GM18520 (cell line): ENCODE measurements around the gene RHEX.
A peak's percentile ranks its signal among the peaks of the same experiment; 100 is the strongest.

Experiments
- ATAC-seq: cut with Tn5 transposase; IDR thresholded peaks from one replicate; pipeline ENCODE4 v1.9.1; 2021; ENCODE audit not compliant: unreplicated experiment

Gene RHEX

GRCh38 chr1:206083750-206084149 is 30.8 kb downstream of the RHEX start:
- ATAC-seq, result no peak

DNA sequence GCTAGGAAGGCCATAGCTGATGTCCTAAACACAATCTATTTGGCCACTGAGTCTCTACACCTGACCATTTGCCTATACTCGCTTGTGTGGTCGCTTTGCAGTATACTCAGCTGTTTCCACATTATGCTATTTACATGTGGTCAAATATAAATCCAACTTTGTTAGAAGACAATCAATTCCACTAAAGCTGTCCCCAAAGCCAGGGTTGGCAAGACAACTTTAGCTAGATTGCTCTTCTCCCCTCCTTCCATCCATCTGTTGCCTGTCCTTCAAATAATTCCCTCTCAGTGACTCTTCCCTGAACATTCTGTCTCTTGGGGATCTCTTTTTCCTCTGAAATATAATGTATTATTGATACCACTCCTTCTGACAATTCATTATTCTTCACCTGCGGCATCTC is 34.1 kb downstream of the RHEX start:
- ATAC-seq, result no peak

DNA sequence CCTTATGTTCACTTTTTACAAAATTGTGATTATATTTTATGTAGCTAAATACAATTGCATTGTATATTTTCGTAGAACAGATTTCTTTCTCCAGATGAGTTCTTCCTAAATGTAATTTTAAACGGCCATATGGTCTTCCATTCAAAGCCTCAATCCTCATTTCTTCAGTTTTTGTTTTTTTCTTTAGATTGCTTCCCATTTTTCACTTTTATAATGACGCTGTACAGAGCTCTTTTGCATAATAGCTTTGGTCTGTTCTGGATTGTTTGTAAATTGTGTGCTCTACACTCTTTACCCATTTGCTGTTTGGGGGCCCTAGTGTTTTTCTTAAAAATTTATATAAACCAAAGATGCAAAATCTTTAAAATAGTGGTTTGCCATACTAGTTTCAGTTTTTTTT is 36.4 kb downstream of the RHEX start:
- no peak for ATAC-seq

GRCh38 chr1:206094024-206094423 is 41.1 kb downstream of the RHEX start:
- no peak for ATAC-seq

- ATAC-seq, result no peak
Observed at GRCh38 chr1:206097381-206097780, 44.4 kb downstream of the RHEX start.

- no peak for ATAC-seq
Observed at GRCh38 chr1:206098242-206098919, 45.4 kb downstream of the RHEX start.

DNA sequence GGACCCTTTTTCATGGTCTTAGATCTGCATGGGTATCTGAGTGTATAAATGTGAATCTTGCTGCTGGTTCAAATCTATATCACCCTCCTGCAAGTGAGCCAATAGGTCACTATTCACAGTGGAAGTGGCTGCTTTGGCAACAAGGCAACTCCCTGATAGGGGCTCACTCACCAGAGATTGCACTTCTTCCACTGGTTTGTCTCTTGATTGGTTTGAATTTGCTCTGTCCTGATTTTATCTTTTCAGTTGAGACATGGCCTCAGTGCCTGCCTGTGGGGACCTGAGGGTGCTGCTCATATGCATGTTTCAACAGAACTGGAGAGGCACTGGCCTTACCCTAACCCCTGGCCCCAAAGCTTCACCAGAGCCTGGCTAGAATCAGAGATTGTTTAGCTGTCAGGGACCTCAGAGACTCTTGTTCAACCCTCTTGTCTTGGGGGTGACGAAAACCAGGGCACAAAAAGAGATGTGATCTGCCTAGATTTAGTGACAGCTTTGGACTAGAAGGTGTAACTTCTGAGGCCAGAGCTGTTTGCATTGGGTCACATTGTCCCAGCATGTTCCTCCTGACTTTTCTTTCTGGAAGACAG is 47.3 kb downstream of the RHEX start:
- no peak for ATAC-seq

DNA sequence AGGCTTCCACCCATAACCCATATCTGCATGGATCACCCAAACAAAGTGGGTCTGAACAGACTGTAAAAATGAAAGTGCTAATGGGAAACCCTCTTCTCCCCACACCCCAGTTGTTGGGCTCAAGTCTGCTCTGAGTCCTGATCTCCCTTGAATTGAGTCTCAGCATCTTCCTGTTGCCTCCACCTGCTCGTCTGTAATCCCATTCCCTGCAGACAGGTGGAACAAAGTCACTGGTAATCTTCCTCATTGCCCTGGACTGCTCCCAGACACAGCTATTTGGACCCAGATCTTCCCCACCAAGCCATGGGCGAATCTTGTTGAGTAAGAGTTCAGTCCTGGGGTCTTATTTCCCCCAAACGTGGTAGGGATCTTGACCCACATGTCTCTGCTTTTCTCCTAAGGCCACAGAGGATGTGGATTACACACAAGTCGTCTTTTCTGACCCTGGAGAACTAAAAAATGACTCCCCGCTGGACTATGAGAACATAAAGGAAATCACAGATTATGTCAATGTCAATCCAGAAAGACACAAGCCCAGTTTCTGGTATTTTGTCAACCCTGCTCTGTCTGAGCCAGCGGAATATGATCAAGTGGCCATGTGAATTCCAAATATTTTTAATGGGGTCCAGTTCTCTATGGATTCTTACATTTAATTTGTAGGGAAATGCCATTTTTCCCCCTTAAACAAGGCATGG is 48.5 kb downstream of the RHEX start:
- no peak for ATAC-seq

GRCh38 chr1:206102292-206102936 is 49.4 kb downstream of the RHEX start:
- no peak for ATAC-seq

DNA sequence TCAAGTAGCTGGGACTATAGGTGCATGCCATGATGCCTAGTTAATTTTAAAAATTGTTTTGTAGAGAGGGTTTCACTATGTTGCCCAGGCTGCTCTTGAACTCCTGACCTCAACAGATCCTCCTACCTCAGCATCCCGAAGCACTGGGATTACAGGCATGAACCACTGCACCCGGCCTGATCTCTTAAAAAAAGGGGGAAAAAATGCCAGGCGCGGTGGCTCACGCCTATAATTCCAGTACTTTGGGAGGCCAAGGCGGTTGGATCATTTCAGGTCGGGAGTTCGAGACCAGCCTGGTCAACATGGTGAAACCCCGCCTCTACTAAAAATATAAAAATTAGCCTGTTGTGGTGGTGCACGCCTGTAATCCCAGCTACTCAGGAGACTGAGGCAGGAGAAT is 51.0 kb downstream of the RHEX start:
- ATAC-seq, result no peak

- ATAC-seq, result no peak
Observed at GRCh38 chr1:206105464-206105995, 52.6 kb downstream of the RHEX start.

DNA sequence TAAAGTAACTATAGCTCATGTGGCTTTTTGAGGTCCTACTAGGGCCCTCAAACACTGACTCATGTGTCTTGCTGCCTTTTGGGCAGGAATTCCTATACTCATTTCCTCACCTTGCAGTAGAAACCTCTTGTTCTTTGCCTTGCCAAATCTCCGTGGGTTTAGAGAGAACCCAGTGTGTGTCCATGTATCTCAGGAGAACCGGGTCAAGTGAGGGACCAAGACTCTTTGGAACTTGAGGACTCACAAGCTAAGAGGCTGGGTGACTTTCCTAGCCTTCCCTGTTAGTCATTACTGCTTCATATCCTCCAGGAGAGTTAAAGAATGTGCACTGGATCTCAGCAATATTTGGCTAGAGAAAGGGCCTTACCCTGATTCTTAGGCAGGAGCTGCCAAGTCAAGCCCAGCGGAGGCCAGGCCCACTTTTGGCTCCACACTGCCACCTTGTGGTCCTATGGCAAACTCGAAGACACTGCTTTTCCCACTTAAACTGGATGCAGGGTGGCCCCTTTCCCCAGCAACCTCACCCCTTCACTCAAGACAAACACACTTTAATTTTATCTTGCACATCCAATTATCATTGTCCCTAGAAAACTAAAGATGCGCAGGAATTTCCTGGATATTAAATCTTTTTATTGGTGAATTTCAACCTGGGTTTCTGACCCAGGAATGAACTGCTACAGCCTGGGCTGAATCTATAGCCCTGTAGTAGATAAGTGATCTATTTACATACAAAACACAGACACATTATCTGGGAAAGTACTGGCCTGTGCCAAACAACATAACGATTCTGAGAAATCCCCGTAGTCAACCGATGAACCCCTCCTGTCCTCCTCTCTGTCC is 53.6 kb downstream of the RHEX start:
- ATAC-seq, result peak; percentile 42

DNA sequence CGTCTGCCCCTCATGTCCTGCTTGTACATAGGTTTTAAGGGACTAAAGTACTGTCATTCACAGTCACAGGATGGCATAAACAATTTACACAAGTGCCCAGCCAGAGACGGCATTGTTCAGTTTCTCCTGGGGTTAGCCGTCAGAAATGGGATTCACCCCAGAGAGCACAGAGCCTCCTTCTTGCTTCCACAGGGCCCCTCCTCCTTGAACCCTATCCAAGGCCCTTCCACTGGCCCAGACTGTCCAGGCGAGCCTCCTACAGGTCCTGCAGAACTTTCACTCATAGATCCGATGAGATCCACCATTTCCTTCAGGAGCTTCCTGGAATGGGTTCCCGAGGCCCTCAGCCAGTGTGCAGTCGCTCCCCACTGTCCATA is 54.2 kb downstream of the RHEX start:
- no peak for ATAC-seq

DNA sequence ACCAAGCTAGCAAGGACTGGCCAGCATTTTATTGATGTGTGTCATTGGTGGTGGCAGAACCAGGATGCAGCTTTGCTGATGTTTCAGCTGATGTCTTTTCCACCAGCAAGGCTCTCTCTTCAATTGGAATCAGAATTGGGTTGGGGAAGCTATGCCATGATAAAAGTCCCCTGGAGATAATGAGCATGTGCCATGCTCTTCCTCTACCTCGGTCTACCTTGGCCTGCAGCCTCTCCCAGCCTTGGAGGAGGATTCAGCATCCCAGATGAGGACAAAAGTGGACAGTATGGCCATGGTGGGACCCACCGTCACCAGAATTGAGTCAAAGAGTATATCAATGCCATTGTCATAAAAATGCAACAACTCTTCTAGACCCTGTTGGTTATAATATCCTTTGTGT is 55.7 kb downstream of the RHEX start:
- ATAC-seq, result no peak

DNA sequence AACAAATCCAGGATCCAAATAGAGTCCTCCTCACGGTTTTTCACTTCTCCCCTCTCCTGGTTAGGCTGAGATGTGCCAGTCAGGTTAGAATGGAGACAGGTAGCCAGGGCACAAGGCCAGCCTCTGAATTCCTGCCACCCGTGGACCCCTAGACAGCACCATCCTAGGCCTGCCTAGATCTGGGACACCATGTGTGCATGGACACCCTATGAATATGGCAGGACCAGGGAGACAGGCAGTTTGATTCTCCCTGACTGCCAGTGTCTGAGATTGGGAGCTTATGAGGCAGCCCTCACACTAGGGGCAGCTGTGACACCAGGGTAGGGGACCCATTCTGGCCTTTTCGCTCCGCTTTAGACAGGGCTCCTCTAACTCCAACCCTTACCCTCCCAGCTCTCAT is 56.7 kb downstream of the RHEX start:
- no peak for ATAC-seq

DNA sequence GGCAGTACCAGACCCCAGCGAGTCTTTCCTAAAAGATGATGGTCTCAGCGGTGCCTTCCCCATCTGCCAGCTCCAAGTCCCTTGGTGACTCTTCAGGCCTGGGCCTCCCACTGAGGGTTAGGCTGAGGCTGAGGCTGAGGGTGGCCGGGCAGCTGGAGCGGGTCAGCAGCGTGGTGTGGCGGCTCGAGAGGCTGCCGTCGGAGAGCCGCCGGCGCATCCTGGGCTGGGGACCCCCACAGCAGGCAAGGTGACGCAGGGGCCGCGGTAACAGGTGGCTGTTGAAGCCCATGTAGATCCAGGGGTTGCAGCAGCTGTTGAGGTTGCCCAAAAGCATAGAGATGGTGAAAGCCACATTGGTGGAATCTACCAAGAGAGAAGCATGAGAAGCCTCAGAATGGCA is 57.2 kb downstream of the RHEX start:
- ATAC-seq, result no peak

- no peak for ATAC-seq
Observed at GRCh38 chr1:206110820-206111219, 57.8 kb downstream of the RHEX start.

DNA sequence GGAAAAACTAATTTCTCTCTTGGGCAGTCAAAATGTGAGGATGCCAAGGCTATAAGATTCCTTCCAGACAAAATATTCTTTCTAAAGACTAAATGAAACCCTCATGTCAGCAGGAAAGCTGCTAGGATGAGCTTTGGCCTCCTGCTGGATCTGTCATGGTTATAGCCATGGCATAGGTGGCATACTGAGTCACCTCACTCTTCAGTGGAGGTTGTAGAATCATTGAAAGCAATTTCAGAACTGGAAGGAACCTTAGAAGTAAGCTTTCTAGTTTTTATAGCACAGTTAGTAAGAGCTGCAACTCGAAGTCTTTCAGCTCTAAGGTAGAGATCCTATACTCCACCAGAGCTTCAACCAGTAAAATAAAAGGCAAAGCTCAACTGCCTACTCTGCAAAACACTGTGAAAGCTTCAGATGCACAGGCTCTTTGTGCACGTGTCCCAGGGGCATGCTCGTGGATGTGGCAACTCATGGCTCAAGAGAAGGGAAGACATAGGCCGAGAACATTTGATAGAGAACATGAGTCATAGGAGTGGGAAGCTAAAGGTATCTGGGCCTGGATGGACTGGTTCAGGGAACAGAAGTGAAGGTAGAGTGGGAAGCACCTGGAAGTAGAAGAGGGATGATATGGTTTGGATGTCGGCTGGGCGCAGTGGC is 58.4 kb downstream of the RHEX start:
- no peak for ATAC-seq

DNA sequence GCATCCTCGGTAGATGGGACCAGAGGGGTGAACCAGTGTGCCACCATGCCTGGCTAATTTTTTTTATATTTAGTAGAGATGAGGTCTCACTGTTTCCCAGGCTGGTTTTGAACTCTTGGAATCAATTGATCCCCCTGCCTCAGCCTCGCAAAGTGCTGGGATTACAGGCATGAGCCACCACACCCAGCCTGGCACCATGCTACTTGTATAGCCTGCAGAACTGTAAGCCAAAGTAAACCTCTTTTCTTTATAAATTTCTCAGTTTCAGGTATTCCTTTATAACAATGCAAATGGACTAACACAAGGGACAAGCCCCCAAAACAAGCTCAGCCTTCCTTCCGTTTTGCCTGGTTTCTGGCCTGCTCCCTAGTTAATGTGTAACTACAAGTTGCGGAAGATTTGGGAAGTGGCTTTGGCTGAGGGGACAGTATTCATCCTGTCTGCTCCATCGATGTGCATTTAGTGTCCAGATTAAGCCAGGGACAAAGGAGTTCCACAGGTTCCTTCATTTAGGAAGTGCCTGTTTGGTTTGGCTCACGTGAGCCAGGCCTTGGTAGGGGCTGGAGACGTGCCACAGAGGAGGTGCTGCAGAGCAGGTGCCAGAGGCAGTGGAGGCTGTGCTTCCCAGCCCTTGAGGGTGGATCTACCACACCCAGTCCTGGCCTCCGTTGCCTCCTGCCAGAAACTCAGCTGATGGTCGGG is 59.8 kb downstream of the RHEX start:
- no peak for ATAC-seq
